GM10847 (cell line): Measurements from ENCODE around the gene PRKG1.

ENCODE experiments used
- POLR2A ChIP-seq: IDR thresholded peaks from 2 replicates; pipeline ENCODE4 v1.6.1; 2011; ENCODE audit not compliant: insufficient read length; ENCODE audit errors: extremely low read depth

Gene PRKG1

GRCh38 chr10:51129946-51130544 lies 55.8 kb downstream of the PRKG1 start:
- TF ChIP-seq POLR2A, result no peak

- TF ChIP-seq POLR2A, result no peak
Measured at GRCh38 chr10:51137756-51138529, 63.7 kb downstream of the PRKG1 start.

- no peak for TF ChIP-seq POLR2A
Measured at GRCh38 chr10:51139176-51139575, 64.9 kb downstream of the PRKG1 start.

- no peak for TF ChIP-seq POLR2A
Measured at GRCh38 chr10:51141010-51141409, 66.7 kb downstream of the PRKG1 start.

- no peak for TF ChIP-seq POLR2A
Measured at GRCh38 chr10:51144161-51144781, 70.0 kb downstream of the PRKG1 start.

GRCh38 chr10:51145375-51145774 lies 71.1 kb downstream of the PRKG1 start:
- no peak for TF ChIP-seq POLR2A

GRCh38 chr10:51147644-51148399 lies 73.5 kb downstream of the PRKG1 start:
- TF ChIP-seq POLR2A, result no peak

GRCh38 chr10:51156926-51157325 lies 82.6 kb downstream of the PRKG1 start:
- no peak for TF ChIP-seq POLR2A

- TF ChIP-seq POLR2A, result no peak
Measured at GRCh38 chr10:51158832-51159231, 84.5 kb downstream of the PRKG1 start.

- TF ChIP-seq POLR2A, result no peak
Measured at GRCh38 chr10:51159841-51160240, 85.6 kb downstream of the PRKG1 start.

GRCh38 chr10:51162002-51162401 lies 87.7 kb downstream of the PRKG1 start:
- TF ChIP-seq POLR2A, result no peak

- no peak for TF ChIP-seq POLR2A
Measured at GRCh38 chr10:51168086-51168815, 94.0 kb downstream of the PRKG1 start.

GRCh38 chr10:51169111-51169510 lies 94.8 kb downstream of the PRKG1 start:
- no peak for TF ChIP-seq POLR2A

- TF ChIP-seq POLR2A, result no peak
Measured at GRCh38 chr10:51170518-51171245, 96.4 kb downstream of the PRKG1 start.
